Testis (tissue), 2 donors: ENCODE results near the gene SAPCD1.

Experiments used
- POLR2A ChIP-seq: fragments of 450-650 bp; IDR thresholded peaks from one replicate; pipeline ENCODE4 v1.6.1; 2017; ENCODE audit warnings: antibody characterized with exemption, mild to moderate bottlenecking, moderate library complexity
- TF ChIP-seq, protein P1 (sequence below), 3 experiments: fragments of 450-650 bp in 2 of 3; fragments of 200-600 bp in 1 of 3; sonication (generic) in 1 of 3; IDR thresholded peaks; one replicate each; pipeline ENCODE4 v1.5.1; 2016 to 2019; ENCODE audit warnings: antibody characterized with exemption in 3 of 3, mild to moderate bottlenecking in 2 of 3, moderate library complexity in 1 of 3

DNA sequence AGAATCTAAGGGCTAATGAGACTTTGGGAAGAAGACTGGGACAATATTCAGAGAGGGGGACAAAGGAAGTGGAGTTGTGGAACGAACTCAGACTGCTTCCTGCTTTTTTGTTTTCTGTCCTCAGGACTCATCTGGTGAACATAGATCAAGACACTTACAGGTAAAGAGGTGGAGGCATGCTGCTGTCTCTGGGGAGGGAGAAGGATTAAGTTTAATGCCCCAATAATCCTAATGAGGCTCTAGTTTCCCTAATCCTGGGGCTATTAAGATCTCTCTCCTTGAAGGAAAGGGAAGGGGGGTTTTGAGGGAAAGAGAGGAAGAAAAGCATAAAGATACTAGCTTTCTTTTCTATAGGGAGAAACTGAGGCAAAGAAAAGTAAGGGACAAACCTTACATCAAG, 18.0 kb upstream of the SAPCD1 start:
- TF ChIP-seq, protein P1, sequence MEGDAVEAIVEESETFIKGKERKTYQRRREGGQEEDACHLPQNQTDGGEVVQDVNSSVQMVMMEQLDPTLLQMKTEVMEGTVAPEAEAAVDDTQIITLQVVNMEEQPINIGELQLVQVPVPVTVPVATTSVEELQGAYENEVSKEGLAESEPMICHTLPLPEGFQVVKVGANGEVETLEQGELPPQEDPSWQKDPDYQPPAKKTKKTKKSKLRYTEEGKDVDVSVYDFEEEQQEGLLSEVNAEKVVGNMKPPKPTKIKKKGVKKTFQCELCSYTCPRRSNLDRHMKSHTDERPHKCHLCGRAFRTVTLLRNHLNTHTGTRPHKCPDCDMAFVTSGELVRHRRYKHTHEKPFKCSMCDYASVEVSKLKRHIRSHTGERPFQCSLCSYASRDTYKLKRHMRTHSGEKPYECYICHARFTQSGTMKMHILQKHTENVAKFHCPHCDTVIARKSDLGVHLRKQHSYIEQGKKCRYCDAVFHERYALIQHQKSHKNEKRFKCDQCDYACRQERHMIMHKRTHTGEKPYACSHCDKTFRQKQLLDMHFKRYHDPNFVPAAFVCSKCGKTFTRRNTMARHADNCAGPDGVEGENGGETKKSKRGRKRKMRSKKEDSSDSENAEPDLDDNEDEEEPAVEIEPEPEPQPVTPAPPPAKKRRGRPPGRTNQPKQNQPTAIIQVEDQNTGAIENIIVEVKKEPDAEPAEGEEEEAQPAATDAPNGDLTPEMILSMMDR (IDR thresholded peaks at IDR 0.05), result no peak
- no peak for TF ChIP-seq POLR2A
